GM21825 (cell line): ENCODE data around the gene ZBTB1.
"Not testable (repeated sequence)": the region's sequence is repeated elsewhere in the genome, so short reads cannot be mapped to it uniquely, and the experiment has no call there.

Experiments
- ATAC-seq: cut with Tn5 transposase; IDR thresholded peaks from one replicate; pipeline ENCODE4 v1.9.1; 2021; ENCODE audit warnings: mild to moderate bottlenecking, moderate library complexity; ENCODE audit not compliant: unreplicated experiment

The ZBTB1 gene

DNA sequence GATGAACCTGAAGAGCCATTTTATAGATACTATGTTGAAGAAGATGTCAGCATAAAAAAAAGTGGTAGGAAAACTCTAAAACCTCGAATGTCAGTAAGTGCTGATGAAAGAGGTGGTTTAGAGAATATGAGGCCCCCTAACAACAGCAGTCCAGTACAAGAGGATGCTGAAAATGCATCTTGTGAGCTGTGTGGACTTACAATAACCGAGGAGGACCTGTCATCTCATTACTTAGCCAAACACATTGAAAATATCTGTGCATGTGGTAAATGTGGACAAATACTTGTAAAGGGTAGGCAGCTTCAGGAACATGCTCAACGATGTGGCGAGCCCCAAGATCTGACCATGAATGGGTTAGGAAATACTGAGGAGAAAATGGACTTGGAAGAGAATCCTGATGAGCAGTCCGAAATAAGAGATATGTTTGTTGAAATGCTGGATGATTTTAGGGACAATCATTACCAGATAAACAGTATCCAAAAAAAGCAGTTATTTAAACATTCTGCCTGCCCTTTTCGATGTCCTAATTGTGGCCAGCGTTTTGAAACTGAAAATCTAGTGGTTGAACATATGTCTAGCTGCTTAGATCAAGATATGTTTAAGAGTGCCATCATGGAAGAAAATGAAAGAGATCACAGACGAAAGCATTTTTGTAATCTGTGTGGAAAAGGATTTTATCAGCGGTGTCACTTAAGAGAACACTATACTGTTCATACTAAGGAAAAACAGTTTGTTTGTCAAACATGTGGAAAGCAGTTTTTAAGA, 18.2 kb downstream of the ZBTB1 start:
- ATAC-seq: no peak

- no peak for ATAC-seq
Measured at GRCh38 chr14:64525354-64525753, 20.8 kb downstream of the ZBTB1 start.

DNA sequence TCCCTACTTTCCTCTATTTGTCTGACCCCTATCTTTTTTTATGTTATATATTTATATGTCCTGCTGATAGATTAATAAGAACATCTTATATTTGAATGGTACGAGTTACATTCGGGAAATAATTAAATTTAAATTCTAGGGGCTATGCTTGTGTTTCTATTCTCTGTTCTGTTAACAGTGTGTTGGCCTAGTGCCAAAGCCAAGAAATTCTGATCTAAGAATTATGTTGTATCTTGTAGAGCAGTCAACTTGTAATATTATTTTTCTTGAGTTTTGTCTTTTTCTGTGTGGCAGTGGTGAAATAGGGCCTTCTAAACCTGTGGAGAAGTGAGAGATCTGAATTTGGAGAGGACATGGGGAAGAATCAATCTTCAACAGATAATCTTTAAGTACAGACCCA, 27.0 kb downstream of the ZBTB1 start:
- ATAC-seq: no peak

- no peak for ATAC-seq
Measured at GRCh38 chr14:64536488-64537245, 32.1 kb downstream of the ZBTB1 start.

DNA sequence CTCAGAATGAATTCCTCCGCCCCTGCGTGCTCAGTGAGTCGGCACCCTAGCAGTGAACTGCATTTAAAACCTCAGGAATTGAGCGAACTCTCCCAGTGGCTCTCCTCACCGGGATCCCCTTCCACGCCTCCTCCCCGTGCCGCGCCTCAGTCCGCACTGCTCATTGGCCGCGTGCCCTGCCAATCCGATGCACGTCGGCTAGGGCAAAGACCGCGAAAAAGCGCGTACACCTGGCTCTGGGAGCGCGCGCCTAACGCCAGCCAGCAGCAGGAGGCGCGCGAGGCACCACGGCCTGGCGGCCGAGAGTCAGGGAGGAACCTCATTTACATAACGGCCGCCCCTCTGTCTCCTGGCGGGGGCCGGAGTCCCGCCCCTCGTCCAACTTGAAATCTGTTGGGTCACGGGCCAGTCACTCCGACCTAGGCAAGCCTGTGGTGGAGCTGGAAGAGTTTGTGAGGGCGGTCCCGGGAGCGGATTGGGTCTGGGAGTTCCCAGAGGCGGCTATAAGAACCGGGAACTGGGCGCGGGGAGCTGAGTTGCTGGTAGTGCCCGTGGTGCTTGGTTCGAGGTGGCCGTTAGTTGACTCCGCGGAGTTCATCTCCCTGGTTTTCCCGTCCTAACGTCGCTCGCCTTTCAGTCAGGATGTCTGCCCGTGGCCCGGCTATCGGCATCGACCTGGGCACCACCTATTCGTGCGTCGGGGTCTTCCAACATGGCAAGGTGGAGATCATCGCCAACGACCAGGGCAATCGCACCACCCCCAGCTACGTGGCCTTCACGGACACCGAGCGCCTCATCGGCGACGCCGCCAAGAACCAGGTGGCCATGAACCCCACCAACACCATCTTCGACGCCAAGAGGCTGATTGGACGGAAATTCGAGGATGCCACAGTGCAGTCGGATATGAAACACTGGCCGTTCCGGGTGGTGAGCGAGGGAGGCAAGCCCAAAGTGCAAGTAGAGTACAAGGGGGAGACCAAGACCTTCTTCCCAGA, 35.9 kb downstream of the ZBTB1 start, which contains the start of gene HSPA2:
TSS of gene HSPA2 (plus strand) at position 534 of the 995 bp plus-strand sequence. CDS start at position 643, 109 bp downstream.
- peak; percentile 93 for ATAC-seq

DNA sequence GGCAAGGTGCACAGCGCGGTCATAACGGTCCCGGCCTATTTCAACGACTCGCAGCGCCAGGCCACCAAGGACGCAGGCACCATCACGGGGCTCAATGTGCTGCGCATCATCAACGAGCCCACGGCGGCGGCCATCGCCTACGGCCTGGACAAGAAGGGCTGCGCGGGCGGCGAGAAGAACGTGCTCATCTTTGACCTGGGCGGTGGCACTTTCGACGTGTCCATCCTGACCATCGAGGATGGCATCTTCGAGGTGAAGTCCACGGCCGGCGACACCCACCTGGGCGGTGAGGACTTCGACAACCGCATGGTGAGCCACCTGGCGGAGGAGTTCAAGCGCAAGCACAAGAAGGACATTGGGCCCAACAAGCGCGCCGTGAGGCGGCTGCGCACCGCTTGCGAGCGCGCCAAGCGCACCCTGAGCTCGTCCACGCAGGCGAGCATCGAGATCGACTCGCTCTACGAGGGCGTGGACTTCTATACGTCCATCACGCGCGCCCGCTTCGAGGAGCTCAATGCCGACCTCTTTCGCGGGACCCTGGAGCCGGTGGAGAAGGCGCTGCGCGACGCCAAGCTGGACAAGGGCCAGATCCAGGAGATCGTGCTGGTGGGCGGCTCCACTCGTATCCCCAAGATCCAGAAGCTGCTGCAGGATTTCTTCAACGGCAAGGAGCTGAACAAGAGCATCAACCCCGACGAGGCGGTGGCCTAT, 36.8 kb downstream of the ZBTB1 start:
- no peak for ATAC-seq

GRCh38 chr14:64541972-64542835, 37.6 kb downstream of the ZBTB1 start:
- ATAC-seq: no peak

GRCh38 chr14:64542836-64543201, 38.2 kb downstream of the ZBTB1 start:
- no peak for ATAC-seq

DNA sequence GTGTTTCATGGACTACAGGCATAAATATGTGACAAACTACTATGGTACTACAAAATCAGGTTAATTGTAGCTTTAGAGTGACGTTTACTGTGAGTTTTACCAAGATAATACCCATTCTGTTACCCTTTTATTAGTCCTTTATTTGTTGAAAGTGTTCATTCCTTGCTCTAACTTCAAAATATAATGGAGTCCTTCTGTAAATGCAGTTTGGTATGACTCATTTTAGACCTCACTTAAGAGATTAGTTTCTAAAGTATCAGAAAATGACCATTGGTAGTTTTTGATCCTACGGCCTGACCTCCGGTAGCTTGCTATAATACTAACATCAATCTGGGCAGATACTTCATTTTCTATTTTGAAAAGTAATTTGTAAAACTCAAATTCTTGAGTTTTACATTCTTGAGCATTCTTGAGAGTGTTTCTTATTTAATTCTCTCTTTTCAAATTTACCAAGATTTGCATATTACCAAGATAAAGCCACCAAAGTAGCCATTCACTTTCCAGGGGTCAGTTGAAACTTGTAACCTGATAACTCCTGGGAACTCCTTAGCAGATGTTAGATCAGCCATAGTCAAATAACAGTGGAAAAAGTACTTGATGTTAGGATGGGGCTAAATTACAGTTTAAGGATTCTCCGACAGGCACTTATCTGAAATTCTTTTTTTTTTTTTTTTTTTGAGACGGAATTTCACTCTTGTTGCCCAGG, 40.2 kb downstream of the ZBTB1 start:
- ATAC-seq: no peak

DNA sequence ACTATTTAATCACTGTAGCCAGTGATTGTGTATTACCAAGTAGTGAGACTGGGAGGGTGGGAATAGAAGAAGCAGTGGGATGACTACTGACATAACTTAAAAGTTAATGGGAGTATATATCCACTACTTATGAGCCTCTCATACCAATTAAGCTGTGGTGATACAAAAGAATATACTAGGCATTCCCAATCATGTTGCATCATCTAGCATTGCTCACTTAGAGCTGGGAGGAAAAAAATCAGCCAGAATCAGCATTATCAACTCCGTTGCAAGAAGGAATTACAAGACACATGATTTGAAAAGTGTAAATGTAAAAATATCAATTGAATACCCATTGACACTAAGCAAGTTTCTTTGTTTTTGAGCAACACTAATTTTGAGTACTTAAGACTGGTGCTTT, 44.4 kb downstream of the ZBTB1 start:
- no peak for ATAC-seq

- ATAC-seq: no peak
Measured at GRCh38 chr14:64549791-64550620, 45.4 kb downstream of the ZBTB1 start, which contains the start of gene PPP1R36. PPP1R36 (plus strand) TSS chr14:64549961; CDS start chr14:64549998, 37 bp downstream.

DNA sequence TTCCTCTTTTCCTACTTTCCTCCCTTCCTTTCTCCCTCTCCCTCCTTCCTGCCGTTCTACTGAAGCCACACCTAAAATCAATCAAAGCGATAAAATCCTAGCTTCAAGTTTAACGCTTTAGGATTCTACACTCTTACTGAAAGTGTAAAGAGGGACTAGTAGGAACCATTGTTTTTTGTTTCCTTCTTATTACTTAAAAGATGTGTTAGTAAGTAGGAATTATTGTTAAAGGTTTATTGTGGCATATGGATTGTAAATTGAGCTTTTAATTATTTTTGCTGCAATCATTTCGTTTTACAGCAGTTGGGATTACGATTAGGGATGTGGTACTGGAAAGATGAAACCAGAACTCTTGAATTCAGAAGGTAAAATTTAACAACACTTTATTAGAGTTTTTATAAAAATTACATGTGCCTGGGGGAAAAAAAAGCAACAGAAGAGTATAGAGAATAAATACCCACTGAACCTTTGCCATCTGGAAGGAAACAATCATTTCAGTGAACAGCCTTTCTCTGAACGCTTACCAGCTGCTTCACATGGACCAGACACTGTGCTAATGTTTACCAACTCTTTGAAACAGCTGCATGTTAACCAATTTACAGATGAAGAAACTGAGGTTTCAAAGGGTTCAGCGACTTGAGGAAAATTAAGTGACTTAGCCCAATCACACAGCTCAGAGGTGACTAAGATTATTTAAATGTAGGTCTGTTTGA, 46.2 kb downstream of the ZBTB1 start:
- ATAC-seq: no peak

GRCh38 chr14:64554556-64554955, 50.0 kb downstream of the ZBTB1 start:
- ATAC-seq: no peak

GRCh38 chr14:64556526-64556925, 52.0 kb downstream of the ZBTB1 start:
- ATAC-seq: no peak

- ATAC-seq: not testable (repeated sequence)
Measured at GRCh38 chr14:64558216-64558615, 53.6 kb downstream of the ZBTB1 start.

DNA sequence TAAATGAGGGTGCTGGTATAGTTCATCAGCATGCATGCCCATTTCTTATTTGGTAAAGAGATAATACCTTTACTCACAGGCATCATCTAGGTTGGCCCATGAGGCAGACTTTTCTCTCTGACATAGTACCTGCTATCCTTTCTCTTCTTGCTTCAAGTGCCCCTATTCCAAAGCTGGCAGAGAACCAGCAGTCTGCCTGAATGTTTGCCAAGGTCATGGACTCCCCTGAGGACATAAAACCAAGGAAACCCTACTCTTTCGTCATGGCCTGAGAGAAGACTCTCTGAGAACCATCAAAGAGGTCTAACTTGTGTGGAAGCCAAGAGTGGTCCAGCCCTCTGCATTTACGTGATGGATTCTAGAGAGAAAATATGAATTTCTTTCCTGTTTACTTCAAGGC, 57.1 kb downstream of the ZBTB1 start:
- no peak for ATAC-seq

DNA sequence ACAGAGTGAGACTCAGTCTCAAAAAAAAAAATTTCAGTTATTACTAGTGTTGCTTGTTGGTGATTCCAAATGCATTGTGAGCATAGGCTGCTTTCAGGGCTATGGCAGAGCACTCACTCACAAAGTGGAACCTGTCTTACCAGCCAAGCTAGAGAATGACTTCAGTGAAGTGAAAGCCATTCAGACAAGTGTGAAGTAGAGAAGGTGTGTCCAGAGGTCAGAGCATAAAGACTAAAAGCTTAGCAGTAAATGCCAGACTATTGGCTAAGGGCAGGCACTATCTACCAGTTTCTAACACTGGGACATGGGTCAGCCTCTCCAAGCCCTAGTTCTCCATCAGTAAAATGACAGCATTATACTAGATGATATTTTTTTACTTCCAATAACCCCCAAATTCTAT, 57.9 kb downstream of the ZBTB1 start:
- no peak for ATAC-seq
